ENCODE data around the gene NRROS.

GRCh38 chr3:196688349-196688748, 48.9 kb downstream of the NRROS start:
- TF ChIP-seq CTCF (IDR thresholded peaks at IDR 0.05; ENCODE audit: low read depth, low read length) (no peak), POLR2A (IDR thresholded peaks at IDR 0.05; ENCODE audit: extremely low read depth, insufficient read length) (no peak), MAX (IDR thresholded peaks at IDR 0.05; ENCODE audit: low read depth, low read length) (peak; percentile 88)

Data from NB4 (cell line).